ENCODE data around the gene RBFOX2. TPM values are rescaled to one million over a fixed set of nuclear protein-coding genes. Genes with fewer than 3 reads are reported as not detected.

Gene RBFOX2
- total and polyA plus RNA-seq, 2 of the 8 experiments (the other 6 are each of a cell fraction or from before 2014, with no cell fraction given) = 121 to 122 TPM

GRCh38 chr22:35861451-35861850 lies 167.2 kb downstream of the RBFOX2 start (continued):
- no peak for TF ChIP-seq TBP (IDR thresholded peaks at IDR 0.05; ENCODE audit: low read depth, low read length)

Measured in H1 (cell line).